GM18909 (cell line): Measurements from ENCODE around the gene SLC5A6.
"Not testable (repeated sequence)": the region's sequence is repeated elsewhere in the genome, so short reads cannot be mapped to it uniquely, and the experiment has no call there.

ENCODE experiments used
- ATAC-seq: cut with Tn5 transposase; IDR thresholded peaks from one replicate; pipeline ENCODE4 v1.9.1; 2021; ENCODE audit warnings: mild to moderate bottlenecking; ENCODE audit not compliant: unreplicated experiment, poor library complexity

The SLC5A6 gene

DNA sequence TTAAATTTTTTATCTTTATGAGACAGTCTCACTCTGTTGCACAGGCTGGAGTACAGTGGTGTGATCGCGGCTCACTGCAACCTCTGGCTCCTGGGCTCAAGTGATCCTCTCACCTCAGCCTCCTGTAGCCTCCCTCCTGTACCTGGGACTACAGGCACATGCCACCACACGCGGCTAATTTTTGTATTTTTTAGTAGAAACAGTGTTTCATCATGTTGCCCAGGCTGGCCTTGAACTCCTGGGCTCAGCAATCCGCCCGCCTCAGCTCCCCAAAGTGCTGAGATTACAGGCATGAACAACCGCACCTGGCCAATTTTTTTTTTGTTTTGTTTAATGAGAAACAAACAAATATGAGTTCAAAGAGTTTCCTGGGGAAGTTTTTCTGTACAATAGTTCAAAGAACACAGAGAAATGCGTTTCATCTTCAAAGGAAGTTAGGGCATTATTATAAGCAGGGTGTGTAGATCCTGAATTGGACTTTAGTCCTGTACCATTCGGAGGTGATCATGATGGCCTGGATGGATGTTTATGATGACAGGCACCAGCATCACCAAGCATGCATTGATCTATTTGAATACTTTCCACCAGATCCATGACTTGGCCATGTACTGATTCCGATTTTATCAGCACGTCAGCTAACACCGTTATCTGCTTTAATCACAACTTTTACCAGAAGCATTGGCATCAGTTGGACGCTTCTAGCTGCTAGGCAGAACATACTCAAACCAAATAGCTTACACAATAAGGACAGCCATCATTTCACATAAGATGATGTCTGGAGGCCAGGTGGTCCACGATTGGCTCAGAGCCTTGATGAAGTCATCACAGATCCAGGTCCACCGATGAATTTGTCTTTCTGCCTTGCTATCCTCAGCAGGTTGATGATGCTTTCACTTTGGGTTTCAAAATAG, 34.4 kb downstream of the SLC5A6 start:
- ATAC-seq: no peak

GRCh38 chr2:27175781-27176180, 36.3 kb downstream of the SLC5A6 start:
- not testable (repeated sequence) for ATAC-seq

DNA sequence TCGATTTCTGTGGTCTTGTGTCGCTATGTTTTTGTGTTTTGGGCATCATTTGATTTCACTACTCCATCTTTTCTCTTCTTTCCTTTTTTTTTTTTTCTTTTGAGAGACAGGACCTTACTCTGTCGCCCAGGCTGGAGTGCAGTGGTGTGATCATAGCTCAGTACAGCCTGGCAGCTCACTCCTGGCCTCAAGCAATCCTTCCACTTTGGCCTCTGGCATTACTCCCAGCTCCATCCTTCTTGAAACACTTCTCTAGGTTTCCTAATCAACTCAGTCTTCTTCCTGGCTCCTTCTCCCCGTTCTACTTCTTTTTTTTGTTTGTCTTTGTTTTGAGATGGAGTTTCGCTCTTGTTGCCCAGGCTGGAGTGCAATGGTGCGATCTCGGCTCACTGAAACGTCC, 36.7 kb downstream of the SLC5A6 start:
- ATAC-seq: no peak

- no peak for ATAC-seq
Measured at GRCh38 chr2:27174638-27175037, 37.4 kb downstream of the SLC5A6 start.

DNA sequence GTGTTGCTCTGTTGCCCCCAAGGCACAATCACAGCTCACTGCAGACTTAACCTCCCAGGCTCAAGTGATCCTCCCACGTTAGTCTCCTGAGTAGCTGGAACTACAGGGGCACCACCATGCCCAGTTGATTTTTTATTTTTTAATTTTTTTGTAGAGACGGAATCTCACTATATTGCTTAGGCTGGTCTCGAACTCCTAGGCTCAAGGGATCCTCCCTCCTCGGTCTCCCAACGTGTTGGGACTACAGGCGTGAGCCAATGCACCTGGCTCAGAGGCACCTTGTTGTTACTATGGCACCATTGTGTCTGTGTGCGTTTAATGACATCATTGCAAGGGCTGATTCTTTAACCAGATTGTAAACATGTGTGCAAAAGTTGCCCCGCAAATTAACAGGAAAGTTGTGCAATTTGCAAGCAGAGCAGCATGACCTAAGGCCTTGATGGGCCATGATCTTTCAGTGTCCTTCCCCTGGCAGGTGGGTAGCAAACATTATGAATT, 40.7 kb downstream of the SLC5A6 start:
- no peak for ATAC-seq

DNA sequence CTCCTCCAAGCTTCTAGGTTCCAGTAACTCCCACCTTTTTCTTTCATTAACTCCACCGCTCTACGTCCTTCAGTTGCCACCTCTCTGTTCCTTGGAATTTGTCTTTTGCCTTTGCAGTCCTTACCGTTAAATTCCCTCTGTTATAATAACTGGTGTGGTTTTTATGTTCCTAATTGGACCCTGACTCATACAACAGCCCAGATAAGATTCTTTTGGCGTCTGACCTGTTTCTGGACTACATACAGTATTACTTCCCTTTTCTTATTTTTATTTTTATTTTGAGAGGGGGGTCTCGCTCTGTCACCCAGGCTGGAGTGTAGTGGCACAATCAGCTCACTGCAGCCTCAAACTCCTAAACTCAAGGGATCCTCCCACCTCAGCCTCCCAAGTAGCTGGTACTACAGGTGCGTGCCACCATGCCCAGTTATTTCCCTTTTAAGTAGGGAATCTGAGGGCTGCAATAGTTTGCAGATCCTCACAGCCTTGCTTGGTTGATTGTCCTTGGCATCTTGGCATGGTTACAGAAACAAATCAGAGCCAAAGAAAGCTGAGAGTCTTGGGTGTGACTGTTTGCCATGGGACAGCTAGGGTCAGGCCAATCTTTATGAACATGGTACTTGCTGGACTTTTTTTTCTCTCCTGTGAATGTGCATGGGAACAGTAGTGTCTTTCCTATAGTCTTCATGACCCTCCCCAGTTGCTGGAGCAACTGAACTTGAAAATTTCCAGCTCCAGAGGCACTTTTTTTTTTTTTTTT, 41.3 kb downstream of the SLC5A6 start:
- ATAC-seq: no peak

DNA sequence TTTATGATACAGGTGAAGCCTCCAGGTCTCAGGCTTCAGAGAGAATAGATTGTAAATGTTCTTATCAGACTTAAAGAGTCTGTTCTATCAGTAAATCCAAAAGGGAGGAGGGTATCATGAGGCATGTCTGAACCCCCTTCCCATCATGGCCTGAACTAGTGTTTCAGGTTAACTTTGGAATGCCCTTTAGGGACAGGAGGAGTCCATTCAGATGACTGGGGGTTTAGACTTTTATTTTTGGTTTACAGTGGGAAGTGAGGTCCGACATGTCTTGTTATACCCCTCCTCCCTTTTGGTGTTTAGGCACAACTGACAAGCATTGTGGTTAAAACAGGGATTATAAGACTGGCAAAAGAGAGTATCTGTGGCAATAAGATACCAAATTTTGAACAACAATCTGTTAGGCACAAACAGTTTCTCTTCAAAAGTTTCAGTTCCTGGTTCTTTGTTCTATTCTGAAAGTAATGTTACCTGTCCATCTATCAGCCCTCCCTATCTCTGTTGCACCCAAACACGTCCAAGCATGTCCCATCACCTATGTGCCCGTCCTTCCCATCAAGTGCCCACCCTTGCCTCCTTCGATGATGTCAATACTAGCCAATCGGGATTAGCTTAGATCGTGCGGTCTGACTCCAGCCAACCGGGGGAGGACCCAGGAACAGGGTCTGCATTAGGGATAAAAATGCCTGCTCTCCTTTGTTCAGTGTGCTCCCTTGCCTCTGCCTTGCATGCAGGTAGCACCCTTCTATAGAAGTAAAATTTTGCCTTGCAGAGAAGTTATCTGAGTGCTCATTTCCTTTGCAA, 46.9 kb downstream of the SLC5A6 start:
- no peak for ATAC-seq

GRCh38 chr2:27162151-27163121, 49.6 kb downstream of the SLC5A6 start:
- ATAC-seq: no peak

DNA sequence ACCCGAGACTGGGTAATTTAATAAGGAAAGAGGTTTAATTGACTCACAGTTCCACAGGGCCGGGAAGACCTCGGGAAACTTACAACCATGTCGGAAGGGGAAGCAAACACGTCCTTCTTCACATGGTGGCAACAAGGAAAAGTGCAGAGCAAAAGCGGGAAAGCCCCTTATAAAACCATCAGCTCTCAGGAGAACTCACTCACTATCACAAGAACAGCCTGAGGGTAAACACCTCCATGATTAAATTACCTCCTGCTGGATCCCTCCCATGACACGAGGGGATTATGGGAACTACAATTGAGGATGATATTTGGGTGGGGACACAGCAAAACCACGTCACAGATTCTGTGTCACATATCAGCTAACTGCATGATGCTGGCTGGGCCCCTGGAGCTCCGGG, 51.9 kb downstream of the SLC5A6 start:
- no peak for ATAC-seq

DNA sequence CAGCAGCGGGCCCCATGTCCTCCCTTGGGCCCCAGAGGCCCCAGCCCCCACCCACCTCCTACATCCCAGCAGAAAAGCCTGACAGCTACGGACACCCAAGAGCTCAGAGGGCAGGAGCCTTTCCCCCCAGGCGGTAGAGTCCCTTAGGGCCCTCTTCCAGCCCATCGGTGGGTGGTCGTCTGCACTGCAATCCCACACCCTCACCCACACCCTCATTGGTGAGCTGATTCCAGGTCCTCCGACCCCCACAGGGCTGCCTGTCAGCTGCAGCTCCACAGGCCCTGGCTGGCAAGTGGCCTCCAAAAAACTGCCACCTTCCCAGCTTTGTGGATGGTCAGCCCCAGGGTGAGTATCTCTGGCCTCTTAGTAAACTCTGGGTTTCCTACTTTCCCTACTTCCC, 52.8 kb downstream of the SLC5A6 start:
- ATAC-seq: no peak

DNA sequence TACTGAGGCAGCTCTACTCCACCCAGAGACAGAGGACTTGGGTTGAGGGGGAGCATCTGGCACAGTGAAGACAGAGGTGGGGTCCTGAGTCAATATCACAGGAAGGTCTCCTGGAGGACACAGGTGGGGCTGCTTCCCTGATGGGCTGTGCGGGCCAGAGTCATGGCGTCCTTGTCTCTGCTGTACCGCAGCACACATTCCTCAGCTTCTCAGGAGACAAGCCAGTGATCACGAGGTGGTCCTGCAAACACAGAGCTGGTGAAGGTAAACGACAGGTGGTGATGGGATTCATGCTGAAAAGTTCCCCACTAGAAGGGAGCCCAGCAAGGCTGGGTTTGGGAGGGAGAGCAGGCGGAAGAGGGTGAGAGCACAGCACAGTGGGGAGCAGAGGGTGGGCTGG, 53.6 kb downstream of the SLC5A6 start:
- ATAC-seq: no peak

GRCh38 chr2:27155069-27155520, 57.0 kb downstream of the SLC5A6 start:
- no peak for ATAC-seq

GRCh38 chr2:27154488-27154887, 57.6 kb downstream of the SLC5A6 start:
- no peak for ATAC-seq

DNA sequence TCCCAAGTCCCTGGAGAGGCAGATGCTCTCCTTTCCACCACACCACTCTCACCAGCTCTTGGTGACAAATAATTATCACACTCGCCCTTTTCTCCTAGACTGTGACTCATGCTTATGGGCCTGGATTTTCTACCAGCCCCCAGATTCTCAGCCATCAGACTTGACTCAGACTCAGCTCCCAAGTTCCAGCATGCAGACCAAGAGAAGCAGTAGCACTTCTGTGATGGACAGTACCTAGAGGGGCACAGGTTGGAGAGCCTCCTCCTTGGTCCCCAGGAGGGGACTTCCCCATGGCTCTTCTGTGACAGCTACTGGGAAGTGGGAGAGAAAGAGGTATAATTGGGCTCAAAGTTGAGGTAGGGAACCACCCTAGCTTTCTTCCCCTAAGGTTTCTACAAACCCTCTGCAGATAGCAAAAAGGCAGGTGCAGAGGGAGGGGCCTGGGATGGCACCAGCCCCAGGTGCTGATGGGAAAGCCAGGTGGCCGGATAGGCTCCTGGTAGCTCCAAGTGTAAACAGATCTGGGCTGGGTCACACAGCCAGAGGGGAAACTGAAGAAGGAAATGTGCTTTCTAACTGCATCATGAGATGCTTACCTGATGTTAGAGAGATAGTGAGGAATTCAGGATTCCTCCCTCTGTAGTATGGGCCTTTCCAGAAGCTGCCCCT, 59.1 kb downstream of the SLC5A6 start:
- ATAC-seq: no peak

DNA sequence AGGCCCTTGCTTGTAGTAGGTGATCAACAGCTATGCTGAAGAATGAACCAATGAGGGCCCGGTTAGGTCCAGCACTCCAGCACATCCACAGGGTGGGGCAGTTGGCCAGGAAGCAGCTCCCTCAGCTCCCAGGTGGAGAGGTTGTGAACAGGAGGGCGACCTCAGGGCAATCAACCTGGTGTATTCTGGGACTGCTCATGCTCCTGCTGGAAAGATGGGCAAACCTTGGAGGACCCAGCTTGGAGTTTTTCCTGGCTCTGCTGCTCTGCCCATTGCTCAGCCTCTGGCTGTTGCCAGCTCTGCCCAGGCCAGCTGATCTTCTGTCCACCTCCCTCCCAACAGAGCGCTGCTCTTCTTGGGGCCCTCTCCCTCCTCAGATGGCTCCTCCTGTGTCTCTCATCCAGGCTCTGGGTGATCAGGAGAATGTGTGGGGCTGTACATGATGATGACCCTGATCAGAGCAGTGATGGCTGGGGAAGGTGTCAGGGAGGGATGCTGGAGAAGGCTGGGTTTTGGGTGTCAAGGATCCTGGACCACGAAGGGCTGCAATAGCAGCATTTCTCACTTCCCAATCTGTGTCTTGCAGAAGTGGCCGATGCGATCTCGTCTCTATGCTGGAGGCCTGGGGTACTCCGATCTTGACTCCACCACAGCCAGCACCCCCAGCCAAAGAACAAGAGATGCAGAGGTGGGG, 59.8 kb downstream of the SLC5A6 start:
- no peak for ATAC-seq

DNA sequence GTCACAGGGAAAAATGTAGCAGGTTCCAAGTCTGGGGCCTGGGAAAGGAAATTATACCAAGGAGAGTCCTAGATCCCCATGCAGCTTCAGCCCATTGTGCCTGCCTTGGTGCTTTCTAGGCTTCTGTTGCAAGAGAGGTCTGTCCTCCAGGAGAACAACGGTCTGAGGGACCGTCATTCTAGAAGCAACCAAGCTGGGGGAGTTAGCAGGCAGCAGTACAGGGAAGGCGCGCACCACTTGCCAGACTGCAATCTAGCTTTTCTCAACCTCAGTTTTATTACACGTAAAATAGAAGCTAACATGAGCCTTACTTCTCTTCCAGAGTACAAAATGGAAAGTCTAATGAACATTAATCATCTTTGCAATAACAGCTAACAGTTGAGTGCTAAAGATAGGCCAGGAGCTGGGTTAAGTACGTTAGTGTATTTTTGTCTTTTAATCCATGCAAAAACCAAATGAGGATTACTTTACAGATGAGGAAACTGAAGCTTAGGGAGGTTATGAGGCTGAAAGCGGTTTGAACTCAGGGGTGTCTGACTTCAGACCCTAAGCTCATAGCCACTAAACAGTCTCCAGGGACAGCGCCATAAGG, 61.3 kb downstream of the SLC5A6 start:
- no peak for ATAC-seq
